NCI-H524 (cell line): ENCODE results near the gene STXBP2.

Experiments
- DNase-seq, 2 experiments: peaks; one replicate each; lab custom pipeline; 2025; lab: John Stamatoyannopoulos, UW

Gene STXBP2

GRCh38 chr19:7636691-7637373, at the start of gene STXBP2:
TSS of gene STXBP2 (plus strand) at chr19:7637110. CDS start at chr19:7637150, 40 bp downstream.
- peak; percentile 15 to 54 for DNase-seq

DNA sequence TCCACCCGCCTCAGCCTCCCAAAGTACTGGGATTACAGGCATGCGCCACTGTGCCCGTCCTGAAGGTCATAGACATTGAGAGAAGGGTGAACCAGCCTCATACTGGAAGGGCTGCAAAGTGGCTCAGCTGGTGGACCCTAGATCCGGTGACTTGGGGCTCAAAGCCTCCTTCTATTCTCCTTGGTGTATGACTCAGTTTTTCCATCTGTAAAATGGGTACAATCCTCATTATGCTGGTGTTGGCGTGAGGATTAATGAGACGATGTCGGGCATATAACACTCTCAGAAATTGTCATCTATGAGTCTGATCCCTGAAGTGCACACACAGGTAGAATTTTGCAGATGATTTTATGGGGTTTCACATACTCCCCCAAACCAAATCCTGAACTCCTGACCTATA, 47.1 kb upstream of the STXBP2 start:
- no peak for DNase-seq

- no peak for DNase-seq
Observed at GRCh38 chr19:7590256-7590655, 46.7 kb upstream of the STXBP2 start.

GRCh38 chr19:7595466-7596133, 41.3 kb upstream of the STXBP2 start, which contains the start of gene CAMSAP3:
TSS of gene CAMSAP3 (plus strand) at chr19:7595863. CDS start at chr19:7596003, 140 bp downstream.
- peak; percentile 79 to 89 for DNase-seq

DNA sequence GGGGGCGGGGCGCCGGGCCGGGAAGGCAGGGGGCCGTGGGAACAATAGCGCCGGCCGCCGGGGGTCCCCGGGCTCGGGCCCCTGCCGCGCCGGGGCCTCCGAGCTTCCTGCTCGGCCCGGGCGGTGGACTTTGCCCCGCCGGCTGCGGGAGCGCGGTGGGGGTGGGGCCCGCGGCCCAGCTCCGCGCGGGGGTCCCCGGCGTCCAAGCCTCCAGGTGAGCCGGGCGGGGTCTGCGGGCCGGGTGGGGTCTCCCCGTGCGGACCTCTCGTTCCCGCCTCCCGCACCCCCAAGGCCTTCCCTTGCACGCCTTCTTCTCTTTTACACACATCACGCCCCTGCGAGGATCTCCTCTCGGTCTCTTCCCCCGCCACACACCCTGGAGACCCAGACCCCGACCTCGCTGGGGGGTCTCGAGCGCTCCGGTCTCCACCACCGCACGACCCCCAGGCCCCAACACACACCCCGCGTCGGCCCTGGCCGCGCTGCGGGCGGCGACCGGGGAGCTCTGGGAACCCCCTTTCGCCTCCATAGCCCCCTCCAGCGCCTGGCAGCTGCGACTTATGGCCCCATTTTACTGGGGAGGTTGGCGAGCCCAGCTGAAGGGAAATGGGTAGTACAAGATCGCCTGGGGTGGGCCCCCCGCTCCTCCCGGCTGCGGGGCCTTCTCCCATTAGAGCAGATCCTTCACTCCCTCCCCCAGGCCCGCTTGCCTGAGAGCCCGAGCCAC, 40.5 kb upstream of the STXBP2 start:
- no peak for DNase-seq

- DNase-seq, result no peak
Observed at GRCh38 chr19:7597689-7598088, 39.2 kb upstream of the STXBP2 start.

GRCh38 chr19:7598180-7598579, 38.7 kb upstream of the STXBP2 start:
- no peak for DNase-seq

DNA sequence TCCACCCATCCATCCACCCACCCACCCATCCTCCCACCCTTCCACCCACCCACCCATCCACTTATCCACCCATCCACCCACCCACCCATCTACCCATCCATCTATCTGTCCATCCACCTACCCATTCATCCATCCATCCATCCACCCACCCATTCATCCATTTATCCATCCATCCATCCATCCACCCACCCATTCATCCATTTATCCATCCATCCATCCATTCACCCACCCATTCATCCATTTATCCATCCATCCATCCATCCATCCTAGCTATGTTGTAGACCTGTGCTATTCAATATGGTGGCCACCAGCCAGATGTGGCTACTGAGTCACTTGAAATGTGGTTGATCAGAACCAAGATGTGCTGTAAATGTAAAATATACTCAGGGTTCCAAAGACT, 36.2 kb upstream of the STXBP2 start:
- DNase-seq, result no peak

DNA sequence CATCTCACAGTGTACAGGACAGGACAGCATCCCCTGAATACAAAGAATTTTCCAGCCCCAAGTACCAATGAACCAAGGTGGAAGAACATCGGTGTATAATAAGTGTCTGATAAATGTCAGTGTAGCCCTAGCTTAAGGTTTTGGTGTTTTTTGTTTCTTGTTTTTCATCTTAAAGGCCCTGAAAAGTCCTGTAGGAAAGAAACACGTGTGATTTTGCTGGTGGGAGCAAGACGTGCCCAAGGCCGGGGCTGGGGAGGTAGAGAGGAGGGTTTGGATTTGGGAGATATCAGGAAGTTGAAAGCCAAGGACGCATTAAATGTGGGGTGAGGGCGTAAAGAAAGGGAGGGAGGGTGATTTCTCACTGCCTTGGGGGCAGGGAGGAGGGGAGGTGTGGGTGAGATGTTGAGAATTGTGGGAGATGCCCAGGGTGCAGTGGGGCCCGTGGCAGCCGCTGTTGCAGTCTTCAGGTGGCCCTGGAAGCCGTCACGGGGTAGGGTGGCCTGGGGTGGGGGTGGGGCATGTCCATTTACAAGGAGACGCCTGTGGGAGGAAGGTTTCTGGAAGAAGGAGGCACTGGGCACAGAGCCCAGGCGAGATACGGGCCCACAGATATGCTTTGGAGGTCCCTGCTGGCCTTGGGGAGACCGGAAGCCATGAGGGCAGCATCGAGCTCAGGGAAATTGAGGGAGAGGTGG, 34.5 kb upstream of the STXBP2 start:
- DNase-seq, result no peak

DNA sequence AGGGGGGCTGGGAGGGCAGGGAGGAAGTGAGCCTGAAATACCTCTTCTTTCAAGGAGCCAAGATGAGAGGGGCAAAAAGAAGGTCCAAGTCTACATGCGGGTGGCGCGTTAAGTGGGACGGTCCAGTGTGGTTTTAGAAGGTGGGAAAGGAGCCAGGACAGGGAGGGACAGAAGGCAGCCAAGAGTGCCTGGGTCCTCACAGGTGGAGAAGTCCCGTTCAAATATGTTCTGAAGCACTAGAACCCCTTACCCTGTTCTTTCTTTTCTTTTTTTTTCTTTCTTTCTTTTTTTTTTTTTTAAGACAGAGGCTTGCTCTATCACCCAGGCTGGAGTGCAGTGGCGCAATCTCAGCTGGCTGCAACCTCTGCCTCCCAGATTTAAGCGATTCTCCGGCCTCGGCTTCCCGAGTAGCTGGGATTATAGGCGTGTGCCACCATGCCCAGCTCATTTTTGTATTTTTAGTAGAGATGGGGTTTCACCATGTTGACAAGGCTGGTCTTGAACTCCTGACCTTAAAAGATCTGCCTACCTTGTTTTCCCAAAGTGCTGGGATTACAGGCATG, 33.9 kb upstream of the STXBP2 start:
- DNase-seq, result no peak

- no peak for DNase-seq
Observed at GRCh38 chr19:7603919-7604318, 33.0 kb upstream of the STXBP2 start.

DNA sequence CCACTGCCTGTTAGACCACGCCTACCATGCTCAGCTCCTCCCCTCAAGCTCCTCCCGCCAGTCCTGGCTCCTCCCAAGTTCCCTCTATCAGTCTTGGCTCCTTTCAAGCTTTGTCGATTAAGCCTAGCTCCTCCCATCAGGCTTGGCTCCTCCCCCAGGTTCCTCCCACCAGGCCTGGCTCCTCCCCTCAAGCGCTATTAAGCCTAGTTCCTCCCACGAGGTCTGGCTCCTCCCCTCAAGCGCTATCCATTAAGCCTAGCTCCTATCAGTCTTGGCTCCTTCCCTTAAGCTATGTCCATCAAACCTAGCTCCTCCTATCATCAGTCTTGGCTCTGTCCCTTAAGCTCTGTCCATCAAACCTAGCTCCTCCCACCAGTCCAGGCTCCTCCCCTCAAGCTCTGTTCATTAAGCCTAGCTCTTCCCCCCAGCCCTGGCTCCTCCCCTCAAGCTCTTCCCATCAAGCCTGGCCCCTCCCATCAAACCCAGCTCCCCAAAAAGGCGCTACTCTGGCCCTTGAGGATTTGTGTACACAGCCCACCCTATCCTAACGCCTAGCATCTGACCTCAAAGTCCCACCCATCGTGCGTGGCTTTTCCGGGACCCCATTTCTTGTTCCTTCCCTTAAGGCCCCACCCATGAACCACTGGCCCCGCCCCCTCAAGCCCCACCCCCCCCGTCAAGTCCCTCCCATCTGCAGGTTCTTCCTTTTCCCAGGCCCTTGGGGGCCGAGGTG, 31.3 kb upstream of the STXBP2 start:
- DNase-seq, result no peak

DNA sequence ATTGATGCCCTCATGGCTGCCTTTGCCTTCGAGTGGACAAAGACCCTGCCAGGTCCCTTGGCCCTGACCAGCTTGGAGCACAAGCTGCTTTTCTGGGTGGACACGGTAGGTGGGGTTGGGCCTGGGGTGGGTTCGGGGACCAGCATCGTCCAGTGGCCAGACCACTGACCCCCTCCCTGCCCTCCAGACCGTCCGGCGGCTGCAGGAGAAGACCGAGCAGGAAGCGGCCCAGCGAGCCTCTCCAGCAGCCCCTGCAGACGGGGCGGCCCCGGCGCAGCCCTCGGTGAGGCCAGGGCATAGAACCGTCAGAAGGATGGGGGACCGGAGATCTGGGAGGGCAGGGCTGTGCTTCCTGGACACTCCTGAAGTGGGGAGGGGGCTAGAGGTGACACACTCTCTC, 30.6 kb upstream of the STXBP2 start:
- no peak for DNase-seq

- no peak for DNase-seq
Observed at GRCh38 chr19:7607212-7607873, 29.6 kb upstream of the STXBP2 start.

- DNase-seq, result no peak
Observed at GRCh38 chr19:7607874-7608560, 28.9 kb upstream of the STXBP2 start.

- DNase-seq, result no peak
Observed at GRCh38 chr19:7610491-7611240, 26.2 kb upstream of the STXBP2 start.

DNA sequence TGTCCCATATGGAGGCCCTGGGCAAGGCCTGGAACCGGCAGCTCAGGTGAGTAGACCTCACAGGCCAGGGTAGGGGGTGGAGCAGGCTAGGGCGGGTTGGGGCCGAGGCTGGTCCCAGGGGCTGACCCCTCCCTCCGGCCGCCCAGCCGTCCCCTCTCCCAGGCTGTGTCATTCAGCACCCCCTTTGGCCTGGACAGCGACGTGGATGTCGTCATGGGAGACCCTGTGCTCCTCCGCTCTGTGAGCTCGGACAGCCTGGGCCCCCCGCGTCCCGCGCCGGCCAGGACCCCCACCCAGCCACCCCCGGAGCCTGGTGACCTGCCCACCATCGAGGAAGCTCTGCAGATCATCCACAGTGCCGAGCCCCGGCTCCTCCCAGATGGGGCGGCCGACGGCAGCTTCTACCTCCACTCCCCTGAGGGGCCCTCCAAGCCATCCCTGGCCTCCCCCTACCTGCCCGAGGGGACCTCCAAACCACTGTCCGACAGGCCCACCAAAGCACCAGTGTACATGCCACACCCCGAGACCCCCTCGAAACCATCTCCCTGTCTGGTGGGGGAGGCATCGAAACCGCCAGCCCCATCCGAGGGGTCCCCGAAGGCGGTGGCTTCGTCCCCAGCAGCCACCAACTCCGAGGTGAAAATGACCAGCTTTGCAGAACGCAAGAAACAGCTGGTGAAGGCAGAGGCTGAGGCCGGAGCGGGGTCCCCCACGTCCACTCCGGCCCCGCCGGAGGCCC, 25.2 kb upstream of the STXBP2 start:
- DNase-seq, result no peak
